Body of pancreas (tissue), 4 donors: Measurements from ENCODE around the gene ACSBG1. TPM values are rescaled to one million over a fixed set of nuclear protein-coding genes. Genes with fewer than 3 reads are reported as not detected.
A peak's percentile ranks its signal among the peaks of the same experiment; 100 is the strongest.

ENCODE experiments used
- ATAC-seq: fragments of 150-250 bp; one replicate; pipeline ENCODE4 v1.9.1; 2016
- DNase-seq, 4 donors: peaks; one replicate each; pipeline ENCODE4 v3.0.0-alpha.2; 2019
- H3K27ac ChIP-seq, 4 donors: fragments of 200-600 bp; sonication (generic); 1 replicate in 3 of 4; 2 replicates in 1 of 4; pipeline versions ENCODE4 v1.5.1 to v1.6.1; 2016 to 2019; ENCODE audit warnings: mild to moderate bottlenecking in 1 of 4, mixed read lengths in 1 of 4, moderate library complexity in 1 of 4
- H3K27me3 ChIP-seq, 2 donors: fragments of 200-600 bp; sonication (generic); one replicate each; pipeline ENCODE4 v1.6.0; 2016; ENCODE audit warnings: mild to moderate bottlenecking in 1 of 2
- H3K36me3 ChIP-seq, 2 donors: fragments of 200-600 bp; sonication (generic); replicated peaks in 1 of 2; 2 replicates each; pipeline ENCODE4 v1.5.1; 2016; ENCODE audit warnings: low read depth in 2 of 2; ENCODE audit not compliant: insufficient read depth in 1 of 2
- H3K4me1 ChIP-seq: fragments of 200-600 bp; sonication (generic); one replicate; pipeline ENCODE4 v1.6.0; 2016
- H3K4me3 ChIP-seq, 2 donors: fragments of 200-600 bp; sonication (generic); 1 replicate in 1 of 2; 2 replicates in 1 of 2; pipeline ENCODE4 v1.5.1; 2016 to 2019
- H3K9me3 ChIP-seq, 3 donors: fragments of 200-600 bp; sonication (generic); 1 replicate in 2 of 3; 2 replicates in 1 of 3; pipeline ENCODE4 v1.5.1; 2016
- POLR2A ChIP-seq, 3 donors: fragments of 450-650 bp; IDR thresholded peaks; one replicate each; pipeline ENCODE4 v1.6.1; 2016; ENCODE audit warnings: antibody characterized with exemption in 3 of 3, mild to moderate bottlenecking in 2 of 3
- whole genome bisulfite sequencing, 2 donors: methylation state at CpG; one replicate each; pipeline ENCODE4 v1.1.5; 2017; 5-methylcytosine and 5-hydroxymethylcytosine counted together
- intact Hi-C: fragments of 100-400 bp; cut with DNase I; formaldehyde crosslinking; loops from one replicate; pipeline ENCODE4 v1.15.1; 2023
- total RNA-seq, 2 donors: library from RNA; depleted of rRNA; stranded (reverse); fragments of >200 nt; gene quantifications; one replicate each; pipeline ENCODE4 v1.1.0, GENCODE V29; 2016
- TF ChIP-seq, protein P1 (sequence below), 7 experiments: fragments of 450-650 bp in 4 of 7; fragments of 200-600 bp in 3 of 7; sonication (generic) in 3 of 7; IDR thresholded peaks; one replicate each; pipeline ENCODE4 v1.5.1; 2016 to 2019; ENCODE audit warnings: antibody characterized with exemption in 7 of 7

ACSBG1 gene
- total RNA-seq, 2 donors from 2014 or later, result not detected

DNA sequence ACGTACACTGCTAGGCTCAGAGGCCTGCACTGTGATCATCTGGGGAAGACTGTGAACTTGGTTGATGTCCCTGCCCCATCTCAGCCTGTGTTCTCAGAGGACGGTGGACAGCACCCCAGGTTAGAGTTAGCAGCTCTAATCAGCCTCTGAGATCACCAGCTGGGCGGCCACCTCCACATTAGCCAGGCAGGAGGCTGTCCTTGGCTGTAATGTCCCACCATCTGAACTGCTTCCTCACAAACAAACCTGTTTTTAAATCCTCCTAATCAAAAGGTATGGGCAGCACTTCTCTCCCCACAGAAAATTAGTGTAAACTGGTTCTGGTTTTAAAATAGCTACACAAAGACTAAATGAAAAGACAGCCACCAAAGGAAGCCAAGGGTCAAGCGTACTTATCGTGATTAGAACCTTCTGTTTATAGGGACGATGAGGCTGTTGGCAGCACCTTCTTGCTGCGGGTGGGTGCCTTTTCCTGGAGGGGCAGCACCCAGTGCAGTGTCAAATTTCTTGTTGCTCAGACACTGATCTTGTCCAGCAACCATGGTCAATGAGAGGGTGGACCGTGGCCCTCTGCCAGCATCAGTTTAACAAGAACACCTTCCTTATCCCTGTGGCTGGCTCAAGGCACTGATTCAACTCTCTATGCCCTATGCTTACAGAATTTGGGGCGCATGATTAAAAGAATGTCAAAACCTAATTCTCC is 24.6 kb downstream of the ACSBG1 start:
- H3K27me3 ChIP-seq, result no peaks in the 10 kb centered on the region
- no peak overlapping the region for H3K4me3 ChIP-seq
- no peak for TF ChIP-seq POLR2A (IDR thresholded peaks at IDR 0.05)
- intact Hi-C loops, result no loop called here
- ATAC-seq, result peak; percentile 45
- H3K27ac ChIP-seq, result peak overlapping the region; percentile 59 to 87 (median 65)
- no peaks in the 10 kb centered on the region for H3K36me3 ChIP-seq
- peaks cover 100% of the 10 kb centered on the region for H3K4me1 ChIP-seq
- no peaks in the 10 kb centered on the region for H3K9me3 ChIP-seq
- DNase-seq, result peak; percentile 80 to 86 (median 82)
- 18 to 23% methylated on average over 8 of the region's 9 CpGs for WGBS, 2 donors

- intact Hi-C loops, result no loop called here
- Histone ChIP-seq H3K9me3 (no peaks in the 10 kb centered on the region), H3K27ac (peak overlapping the region; percentile 59 to 87 (median 65)), H3K4me1 (peaks cover 100% of the 10 kb centered on the region), H3K4me3 (no peak overlapping the region), H3K27me3 (no peaks in the 10 kb centered on the region), H3K36me3 (no peaks in the 10 kb centered on the region)
- DNase-seq (peak in 2 of 4 donors; percentile 17 to 24), ATAC-seq (no peak)
- no peak for TF ChIP-seq POLR2A (IDR thresholded peaks at IDR 0.05)
- TF ChIP-seq, protein P1, sequence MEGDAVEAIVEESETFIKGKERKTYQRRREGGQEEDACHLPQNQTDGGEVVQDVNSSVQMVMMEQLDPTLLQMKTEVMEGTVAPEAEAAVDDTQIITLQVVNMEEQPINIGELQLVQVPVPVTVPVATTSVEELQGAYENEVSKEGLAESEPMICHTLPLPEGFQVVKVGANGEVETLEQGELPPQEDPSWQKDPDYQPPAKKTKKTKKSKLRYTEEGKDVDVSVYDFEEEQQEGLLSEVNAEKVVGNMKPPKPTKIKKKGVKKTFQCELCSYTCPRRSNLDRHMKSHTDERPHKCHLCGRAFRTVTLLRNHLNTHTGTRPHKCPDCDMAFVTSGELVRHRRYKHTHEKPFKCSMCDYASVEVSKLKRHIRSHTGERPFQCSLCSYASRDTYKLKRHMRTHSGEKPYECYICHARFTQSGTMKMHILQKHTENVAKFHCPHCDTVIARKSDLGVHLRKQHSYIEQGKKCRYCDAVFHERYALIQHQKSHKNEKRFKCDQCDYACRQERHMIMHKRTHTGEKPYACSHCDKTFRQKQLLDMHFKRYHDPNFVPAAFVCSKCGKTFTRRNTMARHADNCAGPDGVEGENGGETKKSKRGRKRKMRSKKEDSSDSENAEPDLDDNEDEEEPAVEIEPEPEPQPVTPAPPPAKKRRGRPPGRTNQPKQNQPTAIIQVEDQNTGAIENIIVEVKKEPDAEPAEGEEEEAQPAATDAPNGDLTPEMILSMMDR (IDR thresholded peaks at IDR 0.05), result no peak
- WGBS, 2 donors, result 80 to 94% methylated on average over 16 of the region's 20 CpGs
These were observed 25.3 kb downstream of the ACSBG1 start for GRCh38 chr15:78208887-78209645.

DNA sequence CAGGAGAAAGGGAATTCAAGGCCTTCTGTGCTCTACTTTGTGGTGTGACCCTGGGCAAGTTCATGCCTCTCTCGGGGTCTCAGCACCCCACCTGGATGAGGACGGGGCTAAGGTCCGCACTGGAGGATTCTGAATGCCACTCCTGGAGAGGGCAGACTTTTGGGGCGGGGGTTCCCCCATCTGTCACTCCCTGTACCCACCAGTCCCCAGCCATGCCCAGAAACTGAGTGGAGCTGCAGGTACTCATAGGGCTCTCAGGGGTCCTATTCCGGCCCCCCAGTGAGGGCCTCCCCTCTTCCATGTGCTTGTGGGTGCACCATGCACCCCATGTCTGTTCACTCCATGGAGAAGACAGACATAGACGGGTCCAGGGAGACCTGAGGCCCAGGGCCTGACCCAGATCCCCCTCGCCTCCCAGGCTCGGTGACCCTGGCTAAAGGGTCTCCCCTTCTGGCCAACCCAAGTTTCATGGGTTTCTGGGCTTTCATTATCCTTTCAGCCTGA is 26.0 kb downstream of the ACSBG1 start:
- H3K4me1 ChIP-seq, result peaks cover 100% of the 10 kb centered on the region

DNA sequence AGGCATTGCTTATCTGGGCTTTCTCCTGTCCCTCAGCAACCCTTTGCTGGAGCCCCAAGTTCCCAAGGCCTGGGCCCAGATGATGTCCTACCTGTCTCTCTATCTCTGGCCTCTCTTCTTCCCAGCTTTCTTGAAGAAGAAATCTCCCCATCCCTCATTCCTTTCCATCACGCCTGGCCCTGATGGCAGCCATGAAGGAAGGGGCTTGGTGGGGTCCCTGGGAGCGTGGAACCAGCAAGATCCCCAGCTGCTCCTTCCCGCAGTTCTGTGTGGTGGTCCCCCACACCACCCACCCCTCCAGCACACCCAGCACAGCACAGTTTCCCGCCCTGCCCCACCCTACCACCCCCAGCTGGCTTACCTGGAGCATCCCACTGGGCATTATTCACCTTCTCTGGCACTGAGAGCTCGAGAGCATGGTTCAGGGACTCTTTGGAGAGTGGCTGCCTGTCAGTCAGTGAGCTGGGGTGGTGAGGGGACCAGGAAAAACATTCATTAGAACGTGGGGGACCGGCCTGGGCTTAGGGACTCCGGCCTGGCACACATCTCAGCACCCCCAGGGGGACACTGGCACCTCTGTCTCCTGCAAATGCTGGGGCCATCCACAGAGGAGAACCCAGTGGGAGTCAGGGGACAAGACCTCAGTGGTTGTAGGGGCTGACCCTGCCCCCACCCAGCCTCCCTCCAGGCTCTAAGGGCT is 26.6 kb downstream of the ACSBG1 start:
- intact Hi-C loops, result no loop called here
- 84 to 96% methylated on average over 4 to 8 of the region's 8 CpGs for WGBS, 2 donors
- peaks cover 100% of the 10 kb centered on the region for H3K4me1 ChIP-seq

More for the DNA sequence above, 26.0 kb downstream of the ACSBG1 start:
- Histone ChIP-seq H3K27me3 (no peaks in the 10 kb centered on the region), H3K36me3 (no peaks in the 10 kb centered on the region), H3K4me3 (no peak overlapping the region), H3K27ac (peak overlapping the region; percentile 7 to 87 (median 72)), H3K9me3 (no peaks in the 10 kb centered on the region)
- intact Hi-C loops, result no loop called here
- WGBS, 2 donors, result 86 to 100% methylated on average over 3 to 7 of the region's 8 CpGs
- DNase-seq, result no peak
- ATAC-seq, result no peak
- TF ChIP-seq, protein P1 (IDR thresholded peaks at IDR 0.05), result no peak
- TF ChIP-seq POLR2A (IDR thresholded peaks at IDR 0.05), result no peak

More for the DNA sequence above, 26.6 kb downstream of the ACSBG1 start:
- DNase-seq (no peak), ATAC-seq (no peak)
- no peaks in the 10 kb centered on the region for H3K27me3 ChIP-seq
- H3K27ac ChIP-seq, result peak overlapping the region; percentile 7 to 87 (median 72)
- no peak overlapping the region for H3K4me3 ChIP-seq
- no peaks in the 10 kb centered on the region for H3K36me3 ChIP-seq
- TF ChIP-seq, protein P1 (IDR thresholded peaks at IDR 0.05), result no peak
- no peaks in the 10 kb centered on the region for H3K9me3 ChIP-seq
